ENCODE results near the gene ITLN2.

- TF ChIP-seq CTCF (IDR thresholded peaks at IDR 0.05; ENCODE audit: insufficient read depth, low read length, poor library complexity, severe bottlenecking): no peak
- no peak for TF ChIP-seq EZH2phosphoT487 (conservative IDR thresholded peaks at IDR 0.05; ENCODE audit: low read length)
These were observed 2.4 kb upstream of the ITLN2 start for GRCh38 chr1:160956966-160957365.
